CMK (cell line): Measurements from ENCODE around the gene CAMK2B.

ENCODE experiments used
- DNase-seq: peaks from one replicate; pipeline ENCODE4 v3.0.0-alpha.2; 2010; ENCODE audit warnings: low read depth

Gene CAMK2B

GRCh38 chr7:44167920-44168319 lies 157.5 kb downstream of the CAMK2B start:
- DNase-seq: no peak
